ENCODE results near the gene GPR162.
"Not testable (repeated sequence)": the region's sequence is repeated elsewhere in the genome, so short reads cannot be mapped to it uniquely, and the experiment has no call there.

GPR162 gene

DNA sequence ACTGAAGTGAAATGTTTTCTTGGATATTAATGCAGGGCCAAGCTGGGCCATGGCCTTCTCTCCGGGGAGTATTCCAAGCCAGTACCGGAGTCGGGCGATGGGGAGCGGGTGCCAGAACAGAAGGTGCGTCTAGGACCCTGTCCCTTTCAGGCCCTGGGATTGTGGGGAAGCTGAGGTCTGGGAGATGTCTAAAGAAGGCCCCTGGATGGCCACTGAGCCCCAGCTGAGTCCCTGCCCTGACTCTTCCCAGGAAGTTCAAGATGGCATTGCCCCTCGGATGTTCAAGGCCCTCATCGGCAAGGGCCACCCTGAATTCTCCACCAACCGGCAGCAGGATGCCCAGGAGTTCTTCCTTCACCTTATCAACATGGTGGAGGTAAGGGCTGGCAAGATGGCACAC is 38.5 kb downstream of the GPR162 start:
- DNase-seq: no peak

DNA sequence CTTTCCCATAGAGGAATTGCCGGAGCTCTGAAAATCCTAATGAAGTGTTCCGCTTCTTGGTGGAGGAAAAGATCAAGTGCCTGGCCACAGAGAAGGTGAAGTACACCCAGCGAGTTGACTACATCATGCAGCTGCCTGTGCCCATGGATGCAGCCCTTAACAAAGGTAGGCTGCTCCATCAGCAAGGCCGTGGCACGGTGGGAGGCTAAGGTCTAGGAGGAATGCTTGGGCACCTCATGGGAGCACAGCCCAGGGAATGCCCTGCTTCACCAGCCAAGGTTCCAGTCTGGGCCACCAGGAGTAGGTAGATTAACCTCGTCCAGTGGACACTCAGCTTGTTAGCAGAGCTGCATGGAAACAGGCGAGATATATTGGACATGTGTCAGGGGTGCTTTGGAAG is 39.3 kb downstream of the GPR162 start:
- DNase-seq: no peak

DNA sequence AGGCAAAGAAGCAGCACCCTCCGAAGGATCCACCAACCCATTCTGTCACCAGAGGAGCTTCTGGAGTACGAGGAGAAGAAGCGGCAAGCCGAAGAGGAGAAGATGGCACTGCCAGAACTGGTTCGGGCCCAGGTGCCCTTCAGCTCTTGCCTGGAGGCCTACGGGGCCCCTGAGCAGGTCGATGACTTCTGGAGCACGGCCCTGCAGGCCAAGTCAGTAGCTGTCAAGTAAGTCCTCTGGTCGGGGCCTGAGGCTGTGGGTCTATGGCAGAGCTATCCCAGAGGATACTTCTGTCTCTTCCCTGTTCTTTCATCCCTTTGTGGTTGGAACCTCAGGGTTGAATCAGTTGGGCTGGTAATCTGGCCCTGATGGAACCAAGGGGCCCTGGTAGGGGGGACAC is 39.8 kb downstream of the GPR162 start:
- DNase-seq: no peak

DNA sequence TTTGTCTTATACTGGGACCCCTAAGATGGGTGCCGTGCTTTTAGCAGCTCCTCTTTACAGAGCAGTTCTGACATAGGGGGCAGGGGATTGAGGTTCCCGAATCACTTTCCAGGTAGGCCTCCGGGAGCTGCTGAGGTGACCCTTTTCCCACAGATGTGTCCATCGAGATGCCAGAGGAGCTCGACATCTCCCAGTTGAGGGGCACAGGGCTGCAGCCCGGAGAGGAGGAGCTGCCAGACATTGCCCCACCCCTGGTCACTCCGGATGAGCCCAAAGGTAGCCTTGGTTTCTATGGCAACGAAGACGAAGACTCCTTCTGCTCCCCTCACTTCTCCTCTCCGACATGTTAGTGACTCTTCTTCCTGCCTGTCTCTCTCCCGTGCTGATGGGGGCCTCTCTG is 41.4 kb downstream of the GPR162 start:
- no peak for DNase-seq

DNA sequence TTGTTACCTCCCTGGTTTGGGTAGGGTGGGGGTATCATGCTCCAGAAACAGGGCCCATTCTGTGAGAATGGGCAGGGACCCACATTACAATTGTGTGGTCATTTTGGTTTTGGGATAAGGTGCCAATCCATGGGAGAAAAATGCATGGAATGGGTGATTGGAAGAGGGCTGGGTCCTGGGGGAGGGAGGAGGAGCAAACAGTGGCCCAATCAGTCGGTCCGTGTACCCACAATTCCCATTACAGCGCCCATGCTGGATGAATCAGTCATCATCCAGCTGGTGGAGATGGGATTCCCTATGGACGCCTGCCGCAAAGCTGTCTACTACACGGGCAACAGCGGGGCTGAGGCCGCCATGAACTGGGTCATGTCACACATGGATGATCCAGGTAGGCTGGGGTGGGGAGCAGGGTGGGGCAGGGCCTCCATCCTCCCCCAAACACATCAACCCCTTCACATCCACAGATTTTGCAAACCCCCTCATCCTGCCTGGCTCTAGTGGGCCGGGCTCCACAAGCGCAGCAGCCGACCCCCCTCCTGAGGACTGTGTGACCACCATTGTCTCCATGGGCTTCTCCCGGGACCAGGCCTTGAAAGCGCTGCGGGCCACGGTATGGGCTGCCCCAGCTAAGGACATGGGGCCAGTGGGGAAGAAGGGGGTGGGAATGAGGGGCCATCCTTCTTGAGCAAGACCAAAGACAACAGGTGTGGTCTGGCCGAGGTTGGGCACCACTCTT is 42.1 kb downstream of the GPR162 start:
- DNase-seq: no peak

DNA sequence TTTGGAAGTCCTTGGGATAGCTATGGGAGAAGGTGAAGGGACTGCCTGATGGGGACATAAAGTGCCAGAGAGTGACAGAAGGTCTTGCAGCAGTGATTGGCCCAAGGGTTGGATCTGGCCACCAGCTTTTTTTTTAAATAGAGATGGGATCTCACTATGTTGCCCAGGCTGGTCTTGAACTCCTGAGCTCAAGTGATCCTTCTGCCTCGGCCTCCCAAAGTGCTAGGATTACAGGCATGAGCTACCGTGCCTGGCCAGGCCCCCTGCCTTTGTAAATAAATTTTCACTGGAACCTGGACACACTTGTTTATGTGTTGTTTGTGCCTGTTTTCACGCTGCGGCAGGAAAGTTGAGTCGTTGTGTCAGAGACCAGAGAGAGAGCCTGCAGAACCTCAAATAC is 43.7 kb downstream of the GPR162 start:
- DNase-seq: not testable (repeated sequence)

DNA sequence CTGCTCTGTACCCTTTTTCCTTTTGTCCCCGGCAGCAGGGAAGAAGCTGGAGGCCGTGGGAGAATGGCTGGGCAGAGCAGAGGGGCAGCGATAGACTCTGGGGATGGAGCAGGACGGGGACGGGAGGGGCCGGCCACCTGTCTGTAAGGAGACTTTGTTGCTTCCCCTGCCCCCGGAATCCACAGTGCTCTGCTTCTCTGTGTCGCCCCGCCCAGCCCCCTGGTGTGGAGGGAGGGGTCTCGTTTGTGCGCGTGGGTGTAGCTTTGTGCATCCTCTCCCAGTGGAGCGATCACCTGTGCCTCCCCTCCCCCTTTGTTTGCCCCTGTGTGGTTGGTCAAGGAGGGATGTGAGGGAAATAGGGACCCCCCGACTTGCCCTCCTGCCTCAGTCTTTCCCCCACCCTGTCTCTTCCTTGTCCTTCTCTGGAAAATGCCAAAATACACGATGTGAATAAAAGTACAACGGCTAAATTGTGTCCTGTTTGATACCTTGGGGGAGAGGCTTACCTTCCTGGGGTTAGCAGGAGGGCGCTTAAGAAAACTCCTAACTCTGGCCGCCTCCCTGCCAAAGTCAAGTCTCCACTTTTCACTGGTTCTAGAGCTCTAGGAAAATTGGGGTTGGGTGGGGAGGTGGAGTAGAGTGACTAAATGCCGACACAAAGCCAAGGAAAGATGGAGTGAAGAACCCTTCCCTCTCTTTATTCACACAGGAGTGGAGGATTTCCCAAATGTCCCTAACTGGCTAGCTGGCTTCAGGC is 44.7 kb downstream of the GPR162 start:
- no peak for DNase-seq

DNA sequence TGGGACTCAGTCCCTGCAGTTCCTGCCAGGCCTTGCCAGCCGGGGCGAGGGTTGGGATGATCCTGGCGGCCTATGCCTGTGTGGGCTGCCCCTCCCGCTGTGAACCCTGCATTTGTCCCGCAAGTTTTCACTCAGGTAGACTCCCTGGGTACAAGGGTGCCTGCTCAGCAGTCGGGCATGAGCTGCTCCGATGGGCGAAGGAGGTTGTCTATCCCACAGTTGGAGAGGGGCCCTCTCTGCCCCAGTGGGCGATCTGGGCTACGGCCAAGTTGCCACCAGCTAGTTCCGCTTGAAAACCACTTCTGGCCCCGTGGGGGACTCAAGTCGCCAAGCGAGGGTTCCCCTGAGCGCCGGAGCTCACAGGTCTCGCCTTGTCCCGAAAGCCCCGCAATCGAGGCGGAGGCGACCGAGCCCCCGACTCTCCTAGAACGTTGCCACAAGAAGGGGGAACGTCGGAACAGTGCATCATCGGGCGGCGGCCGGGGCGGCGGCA is 45.3 kb downstream of the GPR162 start:
- no peak for DNase-seq

DNA sequence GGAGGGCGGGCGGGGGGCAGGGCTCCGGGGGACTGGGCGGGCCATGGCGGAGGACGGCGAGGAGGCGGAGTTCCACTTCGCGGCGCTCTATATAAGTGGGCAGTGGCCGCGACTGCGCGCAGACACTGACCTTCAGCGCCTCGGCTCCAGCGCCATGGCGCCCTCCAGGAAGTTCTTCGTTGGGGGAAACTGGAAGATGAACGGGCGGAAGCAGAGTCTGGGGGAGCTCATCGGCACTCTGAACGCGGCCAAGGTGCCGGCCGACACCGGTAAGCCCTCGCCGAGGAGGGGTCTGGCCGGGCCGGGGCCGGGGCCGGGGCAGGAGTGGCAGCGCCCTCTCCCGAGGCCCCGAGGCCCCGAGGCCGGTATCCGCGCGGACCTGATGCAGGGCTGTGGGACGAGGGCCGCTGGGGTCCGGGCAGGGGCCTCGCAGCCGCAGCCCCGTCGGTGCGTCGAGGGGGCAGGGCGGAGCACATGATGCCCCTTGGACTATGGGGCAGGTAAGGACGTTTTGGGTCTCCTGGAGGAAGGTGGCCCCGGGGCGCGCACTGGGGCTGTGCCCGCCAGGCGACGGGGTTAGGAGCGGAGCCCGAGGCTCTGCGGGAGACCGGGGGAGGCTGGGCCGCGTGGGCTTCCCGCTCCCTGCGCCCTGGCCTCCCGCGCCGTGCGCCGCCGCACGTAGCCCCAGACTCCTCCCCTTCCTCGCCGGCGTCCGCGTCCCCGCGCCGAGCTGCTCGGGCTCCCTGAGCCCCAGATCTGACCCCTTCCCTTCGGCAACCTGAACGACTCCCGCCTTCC is 46.0 kb downstream of the GPR162 start, which contains the start of gene TPI1:
Gene TPI1 (plus strand): TSS at position 119 of the 798 bp plus-strand sequence. CDS start 36 bp downstream, at position 155.
- peak; percentile 24 for DNase-seq

DNA sequence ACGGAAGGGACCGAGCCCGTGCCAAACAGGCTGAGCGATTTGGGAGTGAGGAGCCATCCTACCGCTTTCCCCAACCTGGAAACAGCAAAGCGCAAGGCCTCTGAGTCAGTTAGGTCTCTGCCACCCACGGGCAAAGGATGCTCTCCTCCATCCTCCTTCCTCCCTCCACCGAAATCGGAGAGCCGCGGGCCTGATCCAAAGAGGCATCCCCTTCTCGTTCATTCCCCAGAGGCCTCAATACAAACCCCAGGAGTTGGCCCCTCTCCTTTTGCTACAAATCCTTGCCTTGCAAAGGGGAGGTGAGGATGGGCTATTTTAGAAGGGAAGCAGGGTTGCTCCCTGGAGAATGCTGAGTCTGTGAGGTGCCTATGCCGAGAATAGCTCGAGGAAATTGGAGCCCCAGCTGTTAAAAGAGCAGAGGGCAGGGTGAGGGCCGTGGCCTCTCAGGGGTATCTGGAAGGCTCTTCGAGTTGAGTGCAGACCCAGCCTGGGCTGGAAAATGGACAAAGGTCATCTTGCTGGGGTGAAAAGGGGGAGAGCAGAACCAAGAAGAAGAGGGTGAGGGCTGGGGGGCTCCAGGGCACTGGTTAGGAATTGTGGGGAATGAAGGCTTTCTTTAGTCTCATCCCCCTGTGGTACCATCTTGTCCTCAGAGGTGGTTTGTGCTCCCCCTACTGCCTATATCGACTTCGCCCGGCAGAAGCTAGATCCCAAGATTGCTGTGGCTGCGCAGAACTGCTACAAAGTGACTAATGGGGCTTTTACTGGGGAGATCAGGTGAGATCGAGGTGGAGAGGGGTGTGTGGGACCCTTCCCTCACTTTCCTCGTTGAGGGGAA is 46.8 kb downstream of the GPR162 start:
- no peak for DNase-seq

DNA sequence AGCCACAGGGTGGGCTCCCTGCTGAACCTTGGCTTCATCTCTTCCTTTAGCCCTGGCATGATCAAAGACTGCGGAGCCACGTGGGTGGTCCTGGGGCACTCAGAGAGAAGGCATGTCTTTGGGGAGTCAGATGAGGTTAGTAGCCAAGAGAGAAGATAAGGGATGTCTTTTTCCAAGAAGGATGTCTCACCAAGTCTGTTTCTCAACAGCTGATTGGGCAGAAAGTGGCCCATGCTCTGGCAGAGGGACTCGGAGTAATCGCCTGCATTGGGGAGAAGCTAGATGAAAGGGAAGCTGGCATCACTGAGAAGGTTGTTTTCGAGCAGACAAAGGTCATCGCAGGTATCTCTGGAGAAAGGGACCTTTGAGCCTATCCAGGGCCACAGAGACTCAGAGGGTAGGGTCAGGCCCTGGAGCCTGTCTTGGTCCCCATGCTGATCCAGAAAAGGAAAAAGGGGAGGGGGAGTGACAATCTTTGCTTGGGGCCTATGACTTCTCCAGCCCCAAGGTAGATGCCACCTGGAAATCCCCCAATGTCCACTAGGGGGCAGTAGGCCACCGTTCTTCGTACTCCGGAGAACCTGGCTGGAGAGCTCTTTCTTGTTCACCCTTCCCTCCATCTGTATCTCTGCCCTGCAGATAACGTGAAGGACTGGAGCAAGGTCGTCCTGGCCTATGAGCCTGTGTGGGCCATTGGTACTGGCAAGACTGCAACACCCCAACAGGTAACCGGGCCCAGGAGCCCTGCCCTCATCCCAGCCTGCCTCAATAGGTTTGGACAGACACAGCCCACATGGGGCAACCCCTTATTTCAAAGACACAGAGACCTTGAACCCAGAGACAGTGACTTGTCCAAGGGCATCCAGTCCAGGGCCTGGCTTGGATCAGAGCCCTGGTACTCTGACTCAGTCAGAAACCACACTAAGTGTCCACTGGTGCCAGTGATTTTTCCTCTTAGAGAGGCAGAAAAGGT is 47.7 kb downstream of the GPR162 start:
- DNase-seq: peak; percentile 23

DNA sequence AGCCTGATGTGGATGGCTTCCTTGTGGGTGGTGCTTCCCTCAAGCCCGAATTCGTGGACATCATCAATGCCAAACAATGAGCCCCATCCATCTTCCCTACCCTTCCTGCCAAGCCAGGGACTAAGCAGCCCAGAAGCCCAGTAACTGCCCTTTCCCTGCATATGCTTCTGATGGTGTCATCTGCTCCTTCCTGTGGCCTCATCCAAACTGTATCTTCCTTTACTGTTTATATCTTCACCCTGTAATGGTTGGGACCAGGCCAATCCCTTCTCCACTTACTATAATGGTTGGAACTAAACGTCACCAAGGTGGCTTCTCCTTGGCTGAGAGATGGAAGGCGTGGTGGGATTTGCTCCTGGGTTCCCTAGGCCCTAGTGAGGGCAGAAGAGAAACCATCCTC is 48.7 kb downstream of the GPR162 start:
- not testable (repeated sequence) for DNase-seq

DNA sequence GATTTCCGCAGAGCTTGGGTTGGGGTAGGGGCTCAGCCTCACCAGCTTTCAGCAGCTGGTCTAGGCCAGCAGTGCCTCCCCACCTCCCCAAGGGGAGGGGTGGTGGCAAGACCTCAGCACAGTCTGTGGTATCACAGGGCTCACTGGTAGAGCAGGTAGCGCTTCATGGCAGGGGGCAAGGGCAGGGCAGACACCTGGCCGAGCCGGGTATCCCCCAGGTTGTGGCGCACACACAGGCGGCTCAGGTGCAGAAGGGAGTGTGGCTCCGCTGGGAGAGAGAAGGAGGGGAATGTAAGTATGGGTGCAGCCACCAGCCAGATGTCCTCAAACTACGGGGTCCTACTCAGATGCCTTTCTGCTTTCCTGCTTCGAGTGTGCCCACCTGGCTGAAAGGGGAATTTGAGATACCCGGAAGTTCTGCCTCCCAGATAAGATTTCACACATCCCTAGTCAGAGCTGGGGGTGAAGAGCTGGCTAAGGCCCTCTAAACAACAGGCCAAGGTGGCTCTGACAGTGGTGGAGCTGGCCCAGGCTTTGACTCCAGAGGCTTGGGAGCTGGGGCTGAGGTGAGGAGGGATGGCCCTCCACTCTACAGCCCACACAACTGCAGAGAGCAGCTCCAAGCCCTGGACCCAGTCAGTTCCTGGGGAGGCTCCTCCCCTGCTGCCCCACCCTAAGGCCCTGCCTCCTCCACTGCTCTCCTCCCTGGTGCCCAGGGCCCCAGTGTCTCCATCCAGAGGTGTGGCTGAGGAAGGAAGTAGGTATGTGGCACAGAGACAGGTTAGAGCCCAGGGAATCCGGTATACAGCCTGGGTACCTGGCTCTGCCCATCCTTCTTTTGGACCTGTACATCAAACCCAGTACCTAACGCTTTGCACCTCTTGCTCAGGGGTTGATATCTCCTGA is 49.7 kb downstream of the GPR162 start:
- no peak for DNase-seq

DNA sequence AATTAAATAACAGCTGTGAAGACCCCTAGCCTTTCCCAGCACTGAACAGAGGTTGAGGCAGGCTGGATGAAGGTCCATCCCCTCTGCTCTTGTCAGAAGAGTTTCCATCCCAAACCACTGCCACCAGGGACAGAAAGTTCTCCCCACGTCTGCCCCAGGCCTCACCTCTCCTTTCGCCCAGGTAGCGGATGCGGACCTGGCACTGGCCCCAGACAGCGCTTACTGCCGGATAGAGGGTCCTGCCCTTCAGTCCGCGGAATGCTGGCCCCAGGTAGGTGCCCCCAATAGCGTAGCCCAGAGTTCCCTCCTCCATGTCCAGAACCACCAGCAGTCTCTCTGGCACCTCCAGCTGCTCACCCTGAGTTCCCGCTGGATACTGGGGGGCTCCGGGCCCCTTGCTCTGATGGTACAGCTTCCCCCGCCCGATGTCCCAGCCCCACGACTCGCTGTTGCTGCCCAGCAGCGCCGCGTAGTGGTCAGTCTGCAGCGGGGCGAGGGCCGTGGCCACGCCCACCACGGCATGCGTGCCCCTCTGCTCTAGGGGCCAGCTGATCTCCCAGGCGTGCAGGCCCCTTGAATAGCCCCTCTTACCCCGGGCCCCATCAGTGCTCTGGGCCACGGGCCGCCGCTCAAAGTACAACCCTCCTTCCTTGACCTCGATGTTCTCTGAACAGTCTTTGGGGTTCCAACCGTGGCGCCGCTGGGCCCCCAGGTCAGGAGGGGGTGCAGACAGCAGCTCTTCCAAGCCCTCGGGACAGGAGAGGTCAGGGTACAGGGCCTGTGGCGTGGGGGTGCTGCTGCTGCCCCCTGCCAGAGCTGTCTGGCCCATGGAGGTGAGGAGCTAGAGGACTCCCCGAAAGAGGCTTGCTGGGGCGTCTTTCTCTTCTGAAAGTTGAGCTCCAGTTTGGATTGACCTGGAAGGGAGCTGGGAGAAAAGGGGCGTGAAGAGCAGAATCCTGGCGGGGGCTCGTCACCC is 50.7 kb downstream of the GPR162 start:
- no peak for DNase-seq

DNA sequence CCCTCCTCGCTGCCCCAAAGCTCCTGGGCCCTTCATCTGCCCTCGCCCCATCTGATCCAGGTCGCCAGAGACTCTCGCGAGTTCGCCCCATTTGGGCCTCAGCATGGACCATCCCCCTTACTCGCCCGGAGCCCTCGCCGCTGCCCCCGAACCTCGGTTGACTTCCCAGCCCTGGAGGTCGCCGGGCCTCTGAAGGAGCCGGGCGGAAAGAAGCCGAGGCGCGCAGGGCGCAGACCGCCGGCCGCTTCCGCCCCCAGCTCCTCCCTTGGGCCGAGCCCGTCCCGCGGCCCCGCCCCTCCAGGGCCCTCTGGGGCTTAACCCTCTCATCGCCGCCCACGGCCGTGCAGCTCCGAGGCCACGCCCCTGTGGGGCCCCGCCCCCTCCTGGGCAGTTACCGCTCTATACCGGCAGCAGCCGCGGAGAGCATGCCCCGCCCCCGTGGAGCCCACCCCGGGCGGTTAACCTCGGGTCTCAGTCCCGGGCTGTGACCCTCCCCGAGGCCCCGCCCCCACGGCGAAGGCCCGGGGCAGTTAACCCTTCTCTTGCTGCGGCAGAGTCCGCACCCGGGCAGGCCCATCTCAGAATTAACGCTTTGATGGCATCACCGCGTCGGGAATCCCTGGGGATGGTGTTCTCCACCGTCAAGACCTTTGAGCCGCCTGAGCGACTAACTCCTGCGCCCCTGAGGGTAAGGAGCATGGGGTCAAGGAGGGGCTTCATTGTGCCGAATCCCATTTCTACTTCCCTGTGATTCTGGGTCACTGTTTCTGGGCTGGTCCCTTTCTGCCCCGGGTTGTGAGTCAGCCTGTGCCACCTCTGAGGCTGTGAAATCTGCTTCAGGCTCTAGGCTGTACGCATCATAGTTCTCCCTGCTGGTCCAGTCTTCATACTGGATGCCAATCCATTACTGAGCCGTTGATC is 51.7 kb downstream of the GPR162 start, which contains the start of gene SPSB2:
Gene SPSB2 (minus strand): TSS at position 210 of the 921 bp plus-strand sequence. CDS start 402 bp downstream, outside the sequence.
- peak; percentile 29 for DNase-seq

DNA sequence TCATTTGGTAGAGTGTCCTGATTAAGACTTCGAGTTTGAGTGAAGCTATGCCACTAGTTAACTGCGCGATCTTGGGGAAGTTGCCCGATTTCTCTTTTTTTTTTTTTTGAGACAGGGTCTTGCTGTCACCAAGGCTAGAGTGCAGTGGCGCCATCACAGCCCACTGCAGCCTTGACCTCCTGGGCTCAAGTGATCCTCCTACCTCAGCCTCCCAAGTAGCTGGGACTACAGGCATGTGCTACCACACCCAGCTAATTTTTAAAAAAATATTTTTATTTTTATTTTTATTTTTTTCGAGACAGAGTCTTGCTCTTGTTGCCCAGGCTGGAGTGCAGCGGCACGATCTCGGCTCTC is 52.4 kb downstream of the GPR162 start:
- DNase-seq: not testable (repeated sequence)

Data from NCI-H2081 treated with DMSO at 0.1 percent for 48 hours (cell line).